ENCODE results near the gene RUBCNL. TPM values are rescaled to one million over a fixed set of nuclear protein-coding genes. Genes with fewer than 3 reads are reported as not detected.

The RUBCNL gene
- total RNA-seq, 4 donors from 2014 or later: 0.94 to 12.7 (median 5.5) TPM

- no peak for TF ChIP-seq CTCF (IDR thresholded peaks at IDR 0.05; ENCODE audit: low read depth)
These were observed 47.9 kb downstream of the RUBCNL start for GRCh38 chr13:46339035-46339666.

GRCh38 chr13:46337700-46338099 lies 49.4 kb downstream of the RUBCNL start:
- TF ChIP-seq CTCF (IDR thresholded peaks at IDR 0.05; ENCODE audit: low read depth): no peak

GRCh38 chr13:46334035-46334822 lies 52.8 kb downstream of the RUBCNL start:
- TF ChIP-seq CTCF (IDR thresholded peaks at IDR 0.05; ENCODE audit: low read depth): no peak

- TF ChIP-seq CTCF (IDR thresholded peaks at IDR 0.05; ENCODE audit: low read depth): no peak
These were observed 54.3 kb downstream of the RUBCNL start for GRCh38 chr13:46332772-46333171.

GRCh38 chr13:46329624-46330023 lies 57.4 kb downstream of the RUBCNL start:
- no peak for TF ChIP-seq CTCF (IDR thresholded peaks at IDR 0.05; ENCODE audit: low read depth)

GRCh38 chr13:46327246-46327645 lies 59.8 kb downstream of the RUBCNL start:
- TF ChIP-seq CTCF (IDR thresholded peaks at IDR 0.05; ENCODE audit: low read depth): no peak

GRCh38 chr13:46324976-46325375 lies 62.1 kb downstream of the RUBCNL start:
- TF ChIP-seq CTCF (IDR thresholded peaks at IDR 0.05; ENCODE audit: low read depth): no peak
